Adrenal gland (tissue), 5 donors: ENCODE results near the gene AP2A2.

ENCODE experiments used
- CTCF ChIP-seq, 6 experiments: fragments of 450-650 bp in 4 of 6; fragments of 200-600 bp in 2 of 6; sonication (generic) in 1 of 6; IDR thresholded peaks; 1 replicate in 5 of 6; 2 replicates in 1 of 6; pipeline versions ENCODE4 v1.5.1 to v1.8.0; 2016 to 2021; ENCODE audit warnings: antibody characterized with exemption in 6 of 6, mild to moderate bottlenecking in 2 of 6, moderate library complexity in 1 of 6
- POLR2A ChIP-seq, 2 donors: fragments of 450-650 bp; IDR thresholded peaks; one replicate each; pipeline ENCODE4 v1.6.1; 2017; ENCODE audit warnings: antibody characterized with exemption in 2 of 2, mild to moderate bottlenecking in 2 of 2, moderate library complexity in 1 of 2
- donor health status: DM: no; HTN: no; CAD: no.

- no peak for TF ChIP-seq CTCF (IDR thresholded peaks at IDR 0.05)
- no peak for TF ChIP-seq POLR2A (IDR thresholded peaks at IDR 0.05)
Measured at GRCh38 chr11:927871-928270, 2.2 kb downstream of the AP2A2 start.
